ENCODE data around the gene MEGF10.
A peak's percentile ranks its signal among the peaks of the same experiment; 100 is the strongest.

MEGF10 gene

GRCh38 chr5:127451096-127451495, 160.5 kb downstream of the MEGF10 start:
- Histone ChIP-seq H3K4me1 (ENCODE audit: insufficient read depth, low read length) (peaks cover 6% of the 10 kb centered on the region), H3K9me3 (ENCODE audit: low read length) (no peaks in the 10 kb centered on the region), H3K4me3 (ENCODE audit: low read length) (no peak overlapping the region), H3K27me3 (ENCODE audit: insufficient read depth, low read length) (no peaks in the 10 kb centered on the region), H3K36me3 (ENCODE audit: insufficient read depth, low read length) (peaks cover 30% of the 10 kb centered on the region), H2AFZ (ENCODE audit: low read depth, low read length) (no peak overlapping the region)

DNA sequence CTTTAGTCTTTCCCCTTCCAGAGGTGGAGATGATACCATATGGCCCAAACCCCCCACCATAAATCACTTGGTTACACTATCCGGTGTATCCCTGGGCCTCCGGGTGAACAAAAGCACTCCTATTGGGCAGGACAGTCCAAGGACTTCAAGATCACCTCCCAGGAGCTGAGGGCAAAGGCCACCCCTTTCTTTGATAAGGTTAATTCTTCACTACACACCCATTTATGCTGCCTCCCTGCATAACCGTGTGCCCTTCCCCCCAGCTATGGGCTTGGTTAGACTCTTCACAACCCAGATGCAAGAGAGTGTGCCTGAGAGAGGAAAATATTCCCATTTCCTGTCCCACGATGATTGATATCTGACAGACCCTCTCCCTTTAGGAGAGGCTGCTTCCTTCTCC, 162.0 kb downstream of the MEGF10 start:
- Histone ChIP-seq H3K4me3 (ENCODE audit: low read length) (no peak overlapping the region), H3K27me3 (ENCODE audit: insufficient read depth, low read length) (no peaks in the 10 kb centered on the region), H3K4me1 (ENCODE audit: insufficient read depth, low read length) (no peaks in the 10 kb centered on the region), H3K9me3 (ENCODE audit: low read length) (no peaks in the 10 kb centered on the region), H2AFZ (ENCODE audit: low read depth, low read length) (no peak overlapping the region), H3K36me3 (ENCODE audit: insufficient read depth, low read length) (peaks cover 38% of the 10 kb centered on the region)

DNA sequence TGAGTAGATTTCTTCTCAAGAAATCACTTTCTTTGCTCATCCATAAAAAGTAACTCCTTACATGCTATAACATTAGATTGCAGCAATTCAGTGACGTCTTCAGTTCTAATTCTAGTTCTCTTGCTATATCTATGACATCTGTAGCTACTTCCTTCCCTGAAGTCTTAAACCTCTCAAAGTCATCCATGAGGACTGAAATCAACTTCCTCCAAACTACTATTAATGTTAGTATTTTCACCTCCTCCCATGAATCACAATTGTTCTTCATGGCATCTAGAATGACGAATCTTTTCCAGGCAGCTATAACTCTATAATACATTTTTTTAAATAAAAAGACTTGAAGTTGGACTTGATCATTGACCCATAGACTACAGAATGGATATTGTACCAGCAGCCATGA, 180.6 kb downstream of the MEGF10 start:
- no peaks in the 10 kb centered on the region for H3K27me3 ChIP-seq (ENCODE audit: insufficient read depth, low read length)
- no peaks in the 10 kb centered on the region for H3K36me3 ChIP-seq (ENCODE audit: insufficient read depth, low read length)

DNA sequence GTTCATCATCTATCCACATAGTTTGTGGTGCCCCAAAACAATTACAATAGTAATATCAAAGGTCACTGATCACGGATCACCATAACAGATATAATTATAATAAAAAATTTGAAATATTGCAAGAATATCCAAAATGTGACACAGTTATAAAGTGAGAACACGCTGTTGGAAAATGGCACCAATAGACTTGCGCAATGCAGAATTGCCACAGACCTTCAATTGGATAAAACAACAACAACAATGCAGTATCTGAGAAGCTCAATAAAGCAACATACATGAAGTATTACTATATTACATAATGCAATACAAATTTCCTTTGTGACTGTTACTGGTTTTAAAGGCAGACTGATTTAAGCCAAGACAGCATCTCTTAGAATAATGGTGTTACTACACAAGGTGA, 182.1 kb downstream of the MEGF10 start:
- Histone ChIP-seq H3K4me3 (ENCODE audit: low read length) (no peak overlapping the region), H3K27me3 (ENCODE audit: insufficient read depth, low read length) (no peaks in the 10 kb centered on the region), H2AFZ (ENCODE audit: low read depth, low read length) (no peak overlapping the region), H3K4me1 (ENCODE audit: insufficient read depth, low read length) (peaks cover 5% of the 10 kb centered on the region), H3K36me3 (ENCODE audit: insufficient read depth, low read length) (no peaks in the 10 kb centered on the region), H3K9me3 (ENCODE audit: low read length) (no peaks in the 10 kb centered on the region)

More for the DNA sequence above, 180.6 kb downstream of the MEGF10 start:
- H2AFZ ChIP-seq (ENCODE audit: low read depth, low read length), result no peak overlapping the region
- no peaks in the 10 kb centered on the region for H3K9me3 ChIP-seq (ENCODE audit: low read length)
- no peak overlapping the region for H3K4me3 ChIP-seq (ENCODE audit: low read length)
- H3K4me1 ChIP-seq (ENCODE audit: insufficient read depth, low read length), result peaks cover 5% of the 10 kb centered on the region

- peaks cover 3% of the 10 kb centered on the region for H3K9me3 ChIP-seq (ENCODE audit: low read length)
- no peaks in the 10 kb centered on the region for H3K36me3 ChIP-seq (ENCODE audit: insufficient read depth, low read length)
- no peaks in the 10 kb centered on the region for H3K27me3 ChIP-seq (ENCODE audit: insufficient read depth, low read length)
- peaks cover 27% of the 10 kb centered on the region for H3K4me1 ChIP-seq (ENCODE audit: insufficient read depth, low read length)
- no peak overlapping the region for H3K4me3 ChIP-seq (ENCODE audit: low read length)
- peak overlapping the region; percentile 6 for H2AFZ ChIP-seq (ENCODE audit: low read depth, low read length)
Observed at GRCh38 chr5:127486471-127486870, 195.9 kb downstream of the MEGF10 start.

GRCh38 chr5:127492854-127493738, 202.5 kb downstream of the MEGF10 start:
- no peaks in the 10 kb centered on the region for H3K36me3 ChIP-seq (ENCODE audit: insufficient read depth, low read length)
- H3K9me3 ChIP-seq (ENCODE audit: low read length), result peaks cover 3% of the 10 kb centered on the region
- H3K4me3 ChIP-seq (ENCODE audit: low read length), result no peak overlapping the region
- no peak overlapping the region for H2AFZ ChIP-seq (ENCODE audit: low read depth, low read length)
- H3K4me1 ChIP-seq (ENCODE audit: insufficient read depth, low read length), result peaks cover 16% of the 10 kb centered on the region
- no peaks in the 10 kb centered on the region for H3K27me3 ChIP-seq (ENCODE audit: insufficient read depth, low read length)

GRCh38 chr5:127498548-127498947, 208.0 kb downstream of the MEGF10 start:
- no peaks in the 10 kb centered on the region for H3K9me3 ChIP-seq (ENCODE audit: low read length)
- no peak overlapping the region for H3K4me3 ChIP-seq (ENCODE audit: low read length)
- no peak overlapping the region for H2AFZ ChIP-seq (ENCODE audit: low read depth, low read length)
- H3K27me3 ChIP-seq (ENCODE audit: insufficient read depth, low read length), result no peaks in the 10 kb centered on the region
- H3K36me3 ChIP-seq (ENCODE audit: insufficient read depth, low read length), result no peaks in the 10 kb centered on the region
- peaks cover 14% of the 10 kb centered on the region for H3K4me1 ChIP-seq (ENCODE audit: insufficient read depth, low read length)

GRCh38 chr5:127505905-127506304, 215.3 kb downstream of the MEGF10 start:
- Histone ChIP-seq H3K36me3 (ENCODE audit: insufficient read depth, low read length) (no peaks in the 10 kb centered on the region), H3K27me3 (ENCODE audit: insufficient read depth, low read length) (no peaks in the 10 kb centered on the region), H3K4me1 (ENCODE audit: insufficient read depth, low read length) (no peaks in the 10 kb centered on the region), H2AFZ (ENCODE audit: low read depth, low read length) (no peak overlapping the region), H3K9me3 (ENCODE audit: low read length) (no peaks in the 10 kb centered on the region), H3K4me3 (ENCODE audit: low read length) (no peak overlapping the region)

GRCh38 chr5:127506616-127507015, 216.0 kb downstream of the MEGF10 start:
- Histone ChIP-seq H3K4me1 (ENCODE audit: insufficient read depth, low read length) (no peaks in the 10 kb centered on the region), H3K4me3 (ENCODE audit: low read length) (no peak overlapping the region), H3K36me3 (ENCODE audit: insufficient read depth, low read length) (no peaks in the 10 kb centered on the region), H2AFZ (ENCODE audit: low read depth, low read length) (no peak overlapping the region), H3K9me3 (ENCODE audit: low read length) (no peaks in the 10 kb centered on the region), H3K27me3 (ENCODE audit: insufficient read depth, low read length) (no peaks in the 10 kb centered on the region)

DNA sequence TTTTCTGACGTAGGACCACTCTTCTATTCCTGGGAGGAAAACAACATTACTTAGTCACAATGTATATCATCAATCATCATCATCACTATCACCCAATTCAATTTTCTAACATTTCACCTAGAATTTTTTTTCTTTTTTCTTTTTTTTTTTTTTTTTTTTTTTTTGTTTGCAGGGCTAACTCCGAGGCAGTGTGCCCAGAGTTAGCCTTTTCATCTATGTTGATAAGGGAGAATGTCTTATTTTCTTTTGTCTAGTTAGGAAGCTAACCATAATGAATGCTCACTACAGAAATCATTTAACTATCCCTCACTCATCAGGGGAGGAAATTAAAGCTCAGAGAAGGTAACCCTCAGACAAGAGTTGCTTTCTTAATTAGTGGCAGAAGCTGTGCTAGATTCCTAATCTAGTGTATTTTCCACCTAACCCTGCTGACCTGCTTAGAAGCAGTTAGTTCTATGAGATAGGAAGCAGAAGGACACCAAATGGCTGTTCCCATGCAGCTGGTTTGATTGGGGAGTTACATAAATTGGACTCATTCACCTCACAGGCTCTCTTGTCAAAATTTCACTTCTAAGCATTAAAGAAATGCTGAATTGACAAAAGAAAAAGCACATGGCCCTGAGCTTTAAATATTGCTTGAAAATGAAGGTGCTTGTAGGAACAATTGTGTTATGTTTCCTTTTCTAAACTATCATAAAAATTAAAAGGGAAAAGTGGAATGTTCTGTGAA, 218.2 kb downstream of the MEGF10 start:
- H2AFZ ChIP-seq (ENCODE audit: low read depth, low read length), result no peak overlapping the region
- H3K36me3 ChIP-seq (ENCODE audit: insufficient read depth, low read length), result no peaks in the 10 kb centered on the region
- H3K9me3 ChIP-seq (ENCODE audit: low read length), result no peaks in the 10 kb centered on the region
- H3K4me3 ChIP-seq (ENCODE audit: low read length), result no peak overlapping the region
- no peaks in the 10 kb centered on the region for H3K4me1 ChIP-seq (ENCODE audit: insufficient read depth, low read length)
- H3K27me3 ChIP-seq (ENCODE audit: insufficient read depth, low read length), result no peaks in the 10 kb centered on the region
